LNCAP (cell line): Measurements from ENCODE around the gene FETUB.

ENCODE experiments used
- TF ChIP-seq, protein P1 (sequence below): fragments of 450-650 bp; IDR thresholded peaks from 2 replicates; pipeline ENCODE4 v1.5.1; 2017; ENCODE audit warnings: mild to moderate bottlenecking

FETUB gene

DNA sequence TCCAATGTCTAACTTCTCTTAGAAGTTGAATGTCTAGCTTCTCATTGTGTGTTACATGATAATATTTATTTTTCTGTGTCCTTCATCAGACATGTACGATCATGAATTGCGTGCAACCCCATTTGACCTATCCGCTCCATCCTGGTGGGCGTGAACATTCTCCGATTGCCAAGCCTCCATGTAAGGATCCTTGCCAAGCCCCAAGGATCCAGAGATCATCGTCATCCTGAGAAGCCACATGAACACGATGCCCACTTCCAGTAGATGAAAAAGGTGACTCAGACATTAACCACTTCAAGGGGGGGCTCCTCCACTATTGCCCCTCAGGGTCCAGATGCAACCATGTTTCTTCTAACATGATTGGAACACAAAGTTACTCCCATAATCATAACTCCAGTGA is 51.5 kb downstream of the FETUB start:
- TF ChIP-seq, protein P1, sequence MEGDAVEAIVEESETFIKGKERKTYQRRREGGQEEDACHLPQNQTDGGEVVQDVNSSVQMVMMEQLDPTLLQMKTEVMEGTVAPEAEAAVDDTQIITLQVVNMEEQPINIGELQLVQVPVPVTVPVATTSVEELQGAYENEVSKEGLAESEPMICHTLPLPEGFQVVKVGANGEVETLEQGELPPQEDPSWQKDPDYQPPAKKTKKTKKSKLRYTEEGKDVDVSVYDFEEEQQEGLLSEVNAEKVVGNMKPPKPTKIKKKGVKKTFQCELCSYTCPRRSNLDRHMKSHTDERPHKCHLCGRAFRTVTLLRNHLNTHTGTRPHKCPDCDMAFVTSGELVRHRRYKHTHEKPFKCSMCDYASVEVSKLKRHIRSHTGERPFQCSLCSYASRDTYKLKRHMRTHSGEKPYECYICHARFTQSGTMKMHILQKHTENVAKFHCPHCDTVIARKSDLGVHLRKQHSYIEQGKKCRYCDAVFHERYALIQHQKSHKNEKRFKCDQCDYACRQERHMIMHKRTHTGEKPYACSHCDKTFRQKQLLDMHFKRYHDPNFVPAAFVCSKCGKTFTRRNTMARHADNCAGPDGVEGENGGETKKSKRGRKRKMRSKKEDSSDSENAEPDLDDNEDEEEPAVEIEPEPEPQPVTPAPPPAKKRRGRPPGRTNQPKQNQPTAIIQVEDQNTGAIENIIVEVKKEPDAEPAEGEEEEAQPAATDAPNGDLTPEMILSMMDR, result no peak

DNA sequence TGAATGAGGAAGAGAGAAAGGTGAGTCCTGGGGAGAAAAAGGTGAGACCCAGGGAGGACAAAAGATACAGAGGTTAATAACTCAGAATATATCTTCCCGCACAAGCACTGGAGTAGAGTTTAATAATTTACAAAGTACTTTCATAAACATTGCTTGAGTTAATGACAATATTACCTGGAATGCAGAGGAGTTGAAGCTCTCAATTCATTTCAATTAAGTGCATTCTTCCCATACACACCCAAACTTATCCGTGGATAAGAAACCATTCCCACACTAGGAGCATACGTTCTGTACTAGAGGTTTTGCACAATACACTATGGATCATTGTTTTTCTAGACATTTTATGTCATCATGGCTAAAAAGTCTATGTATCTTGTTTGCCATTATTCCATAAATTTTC is 53.6 kb downstream of the FETUB start:
- TF ChIP-seq, protein P1, result no peak

DNA sequence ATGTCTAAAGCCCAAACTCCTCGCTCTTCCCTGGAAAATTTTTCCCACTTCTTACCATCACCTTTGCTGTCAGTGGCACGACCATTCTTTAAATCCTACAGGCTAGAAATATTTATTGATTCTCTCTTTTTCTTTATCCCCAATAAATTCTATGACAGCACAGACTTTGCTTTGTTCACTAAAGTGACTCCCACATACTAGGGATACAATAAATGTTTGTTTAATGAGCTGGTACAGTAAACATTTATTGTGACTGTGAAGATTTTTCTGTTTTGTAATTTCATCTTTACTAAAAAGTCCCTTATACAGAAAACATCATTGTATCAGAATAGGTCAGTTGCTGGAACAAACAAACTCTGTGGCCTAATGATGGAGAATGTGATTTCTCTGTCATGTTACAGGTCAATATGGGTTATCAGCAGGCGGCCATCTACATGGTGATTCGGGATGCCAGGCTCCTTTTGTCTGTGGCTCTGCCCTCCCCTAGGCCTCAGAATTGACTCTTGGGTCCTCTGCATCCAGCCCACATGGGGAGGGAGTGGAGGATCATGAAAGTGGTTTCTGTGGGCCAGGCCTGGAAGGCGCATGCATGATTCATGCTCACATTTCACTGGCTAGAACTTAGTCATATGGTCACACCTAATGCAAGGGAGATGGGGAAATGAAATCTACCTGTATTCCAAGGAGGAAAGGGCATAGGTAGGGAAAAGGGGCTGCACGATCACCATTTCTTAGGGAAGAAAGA is 54.3 kb downstream of the FETUB start:
- TF ChIP-seq, protein P1, result no peak

DNA sequence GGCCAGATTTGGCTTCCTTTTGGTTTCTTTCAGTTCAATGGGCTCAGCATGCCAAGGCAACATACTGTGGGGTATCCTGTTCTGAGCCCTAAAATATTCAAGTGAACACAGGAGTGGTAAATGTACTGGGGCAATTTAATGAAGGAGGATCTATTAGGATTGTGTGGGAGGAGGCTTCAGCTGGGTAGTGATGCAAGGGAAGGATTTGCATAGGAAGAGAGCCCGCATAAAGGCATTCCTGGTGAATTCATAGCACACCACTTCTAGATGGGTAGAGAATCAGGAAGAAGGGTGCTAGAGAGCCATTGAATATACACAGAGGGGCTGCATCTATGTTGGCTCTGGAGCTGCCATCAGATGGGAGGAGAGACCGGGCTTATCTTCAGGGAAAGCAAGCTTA is 56.3 kb downstream of the FETUB start:
- TF ChIP-seq, protein P1, result no peak

DNA sequence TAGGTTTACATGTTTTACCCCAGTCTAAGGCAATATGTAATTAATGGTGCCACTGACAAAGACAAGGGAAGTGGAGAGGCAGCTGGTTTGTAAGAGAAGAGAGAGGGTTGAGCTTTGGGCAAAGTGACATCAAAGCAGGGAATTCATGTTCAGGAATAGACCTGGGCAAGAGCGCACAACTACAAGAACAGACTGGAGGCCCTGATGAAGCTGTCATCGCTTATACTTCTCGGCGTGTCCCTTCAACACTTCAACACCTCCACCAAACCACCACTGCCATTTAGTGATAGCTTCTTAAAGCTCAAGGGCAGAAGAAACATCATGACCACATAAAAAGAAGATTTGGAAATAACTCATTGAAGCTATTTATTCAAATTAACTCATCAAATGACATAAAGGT is 57.3 kb downstream of the FETUB start:
- TF ChIP-seq, protein P1, result no peak

DNA sequence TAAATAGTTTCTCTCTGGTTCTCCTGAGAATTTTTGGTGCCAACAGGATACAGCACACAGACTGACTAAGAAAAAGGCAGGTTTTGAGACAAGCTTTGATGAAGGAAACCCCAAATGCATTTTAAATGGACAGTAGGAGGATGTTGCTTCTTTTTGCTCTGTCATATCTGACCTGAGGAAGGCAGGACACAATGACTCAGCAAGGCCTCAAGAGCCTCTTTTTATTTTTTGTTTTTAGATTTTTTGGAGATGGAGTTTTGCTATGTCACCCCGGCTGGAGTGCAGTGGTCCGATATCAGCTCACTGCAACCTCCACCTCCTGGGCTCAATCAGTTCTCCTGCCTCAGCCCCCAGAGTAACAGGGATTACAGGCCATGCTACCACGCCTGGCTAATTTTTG is 60.1 kb downstream of the FETUB start:
- TF ChIP-seq, protein P1, result no peak
